Amniotic stem cell (primary cell): ENCODE results near the gene EOGT.

Experiments
- DNase-seq: peaks from one replicate; lab custom pipeline; 2025; lab: John Stamatoyannopoulos, UW

The EOGT gene

GRCh38 chr3:69013253-69014021, at the start of gene EOGT:
EOGT (minus strand) TSS chr3:69013684; CDS start chr3:69009846, 3,838 bp downstream.
- DNase-seq: peak; percentile 87

- no peak for DNase-seq
Measured at GRCh38 chr3:69059688-69060087, 46.2 kb upstream of the EOGT start.

GRCh38 chr3:69058947-69059224, 45.4 kb upstream of the EOGT start:
- no peak for DNase-seq

GRCh38 chr3:69058180-69058946, 44.9 kb upstream of the EOGT start:
- no peak for DNase-seq

- DNase-seq: no peak
Measured at GRCh38 chr3:69052472-69052898, 39.0 kb upstream of the EOGT start.

GRCh38 chr3:69051756-69052471, 38.4 kb upstream of the EOGT start, which contains the start of gene TMF1:
TMF1 (minus strand) TSS chr3:69052333; CDS start chr3:69052086, 247 bp downstream.
- DNase-seq: no peak

- DNase-seq: no peak
Measured at GRCh38 chr3:69048990-69049389, 35.5 kb upstream of the EOGT start.

- no peak for DNase-seq
Measured at GRCh38 chr3:69044608-69045007, 31.1 kb upstream of the EOGT start.

GRCh38 chr3:69033470-69033869, 20.0 kb upstream of the EOGT start:
- DNase-seq: no peak

- no peak for DNase-seq
Measured at GRCh38 chr3:69032737-69033136, 19.3 kb upstream of the EOGT start.

- peak; percentile 53 for DNase-seq
Measured at GRCh38 chr3:69032142-69032541, 18.7 kb upstream of the EOGT start.

GRCh38 chr3:69031635-69032034, 18.2 kb upstream of the EOGT start:
- DNase-seq: no peak

GRCh38 chr3:69020857-69021256, 7.4 kb upstream of the EOGT start:
- no peak for DNase-seq

- DNase-seq: no peak
Measured at GRCh38 chr3:69020424-69020823, 6.9 kb upstream of the EOGT start.

- no peak for DNase-seq
Measured at GRCh38 chr3:69016901-69017300, 3.4 kb upstream of the EOGT start.

- DNase-seq: no peak
Measured at GRCh38 chr3:69016102-69016501, 2.6 kb upstream of the EOGT start.

- no peak for DNase-seq
Measured at GRCh38 chr3:69014022-69014580, 617 bp upstream of the EOGT start.

GRCh38 chr3:69012800-69013252, 658 bp downstream of the EOGT start:
- no peak for DNase-seq

GRCh38 chr3:69012100-69012799, 1.2 kb downstream of the EOGT start:
- no peak for DNase-seq

- no peak for DNase-seq
Measured at GRCh38 chr3:69011096-69011730, 2.3 kb downstream of the EOGT start.
